Transverse colon (tissue), 4 donors: ENCODE data around the gene TM4SF18.

Experiments
- POLR2A ChIP-seq: fragments of 450-650 bp; IDR thresholded peaks from one replicate; pipeline ENCODE4 v1.6.1; 2016; ENCODE audit warnings: antibody characterized with exemption, mild to moderate bottlenecking, moderate library complexity
- POLR2AphosphoS5 ChIP-seq, 3 donors: sonication (generic); formaldehyde crosslinking; IDR thresholded peaks; one replicate each; pipeline ENCODE4 v1.6.1; 2016; ENCODE audit warnings: antibody characterized with exemption in 3 of 3
- TF ChIP-seq, protein P1 (sequence below), 5 experiments: fragments of 200-600 bp in 3 of 5; fragments of 450-650 bp in 2 of 5; sonication (generic) in 3 of 5; IDR thresholded peaks; 1 replicate in 2 of 5; 2 replicates in 3 of 5; pipeline ENCODE4 v1.5.1; 2016 to 2017; ENCODE audit warnings: antibody characterized with exemption in 5 of 5, inconsistent platforms in 3 of 5, mild to moderate bottlenecking in 2 of 5, moderate library complexity in 1 of 5

DNA sequence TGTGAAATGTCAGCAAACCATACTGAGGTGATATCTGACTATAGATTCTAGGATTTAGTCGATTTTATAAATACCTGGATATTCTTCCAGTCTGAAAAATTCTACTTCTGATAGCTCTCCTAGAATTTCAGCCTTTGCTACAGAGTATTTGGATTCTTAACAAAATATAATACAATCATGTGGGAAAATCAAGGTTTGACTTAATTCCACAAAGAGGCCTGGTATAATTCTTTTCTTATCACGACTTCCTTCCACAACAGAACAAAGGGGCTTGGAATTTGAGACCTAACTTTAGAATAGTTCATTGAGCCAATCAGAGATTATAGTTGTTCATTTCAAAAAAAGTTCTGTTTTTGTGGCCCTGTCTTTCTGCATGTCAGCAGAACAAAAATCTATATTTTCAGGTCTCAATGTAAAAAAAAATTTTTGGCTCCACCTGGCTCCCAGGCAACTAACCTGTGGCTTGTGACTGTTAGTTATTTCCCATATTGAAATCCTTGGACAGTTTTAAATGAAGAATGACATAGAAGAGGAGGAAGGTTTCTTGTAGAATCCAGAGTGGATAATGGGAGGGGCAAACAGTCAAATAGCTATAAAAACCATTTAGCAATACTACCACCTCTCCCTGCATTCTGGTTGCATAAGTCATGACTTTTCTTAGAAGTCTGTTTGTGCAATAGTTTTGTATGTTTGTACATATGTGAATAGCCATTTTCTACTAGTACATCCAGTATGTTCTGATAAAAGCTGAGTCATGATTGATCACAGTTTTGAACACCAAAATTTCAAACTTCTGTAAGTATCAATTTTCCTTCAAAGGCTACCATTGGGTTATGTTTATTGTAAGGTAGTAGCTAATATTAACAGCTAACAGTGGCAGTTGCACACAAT, 40.0 kb upstream of the TM4SF18 start:
- TF ChIP-seq, protein P1, sequence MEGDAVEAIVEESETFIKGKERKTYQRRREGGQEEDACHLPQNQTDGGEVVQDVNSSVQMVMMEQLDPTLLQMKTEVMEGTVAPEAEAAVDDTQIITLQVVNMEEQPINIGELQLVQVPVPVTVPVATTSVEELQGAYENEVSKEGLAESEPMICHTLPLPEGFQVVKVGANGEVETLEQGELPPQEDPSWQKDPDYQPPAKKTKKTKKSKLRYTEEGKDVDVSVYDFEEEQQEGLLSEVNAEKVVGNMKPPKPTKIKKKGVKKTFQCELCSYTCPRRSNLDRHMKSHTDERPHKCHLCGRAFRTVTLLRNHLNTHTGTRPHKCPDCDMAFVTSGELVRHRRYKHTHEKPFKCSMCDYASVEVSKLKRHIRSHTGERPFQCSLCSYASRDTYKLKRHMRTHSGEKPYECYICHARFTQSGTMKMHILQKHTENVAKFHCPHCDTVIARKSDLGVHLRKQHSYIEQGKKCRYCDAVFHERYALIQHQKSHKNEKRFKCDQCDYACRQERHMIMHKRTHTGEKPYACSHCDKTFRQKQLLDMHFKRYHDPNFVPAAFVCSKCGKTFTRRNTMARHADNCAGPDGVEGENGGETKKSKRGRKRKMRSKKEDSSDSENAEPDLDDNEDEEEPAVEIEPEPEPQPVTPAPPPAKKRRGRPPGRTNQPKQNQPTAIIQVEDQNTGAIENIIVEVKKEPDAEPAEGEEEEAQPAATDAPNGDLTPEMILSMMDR (IDR thresholded peaks at IDR 0.05): no peak
- TF ChIP-seq POLR2A (no peak), POLR2AphosphoS5 (IDR thresholded peaks at IDR 0.05) (peak in 1 of 3 donors; percentile 45)
